NT2/D1 (cell line): Measurements from ENCODE around the gene KDM2B.

ENCODE experiments used
- SUZ12 ChIP-seq: IDR thresholded peaks from 2 replicates; pipeline ENCODE4 v1.6.1; 2011; ENCODE audit not compliant: insufficient read length, insufficient read depth; ENCODE audit errors: extremely low read depth
- ZNF274 ChIP-seq: IDR thresholded peaks from 2 replicates; pipeline ENCODE4 v1.6.1; 2011; ENCODE audit warnings: mild to moderate bottlenecking, low read depth, low read length

DNA sequence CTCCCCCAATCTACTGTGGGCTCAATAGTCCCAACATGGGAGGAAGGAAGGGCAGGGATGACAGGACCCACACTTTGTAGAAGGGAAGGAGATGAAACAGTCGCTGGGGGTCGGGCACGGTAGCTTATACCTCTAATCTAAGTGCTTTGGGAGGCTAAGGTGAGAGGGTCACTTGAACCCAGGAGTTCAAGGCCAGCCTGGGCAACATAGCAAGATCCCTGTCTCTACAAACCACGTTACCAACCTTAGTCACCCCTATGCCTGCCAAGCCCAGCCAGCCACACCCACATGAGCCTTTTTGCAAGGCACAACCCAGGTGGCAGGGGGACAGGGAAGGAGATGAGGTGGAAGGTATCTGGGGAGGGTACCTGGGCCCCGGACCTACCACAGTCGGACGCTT lies 31.7 kb downstream of the KDM2B start:
- no peak for TF ChIP-seq SUZ12
- no peak for TF ChIP-seq ZNF274
